Esophagus squamous epithelium (tissue), 5 donors: Measurements from ENCODE around the gene TCF3. TPM values are rescaled to one million over a fixed set of nuclear protein-coding genes. Genes with fewer than 3 reads are reported as not detected.
A peak's percentile ranks its signal among the peaks of the same experiment; 100 is the strongest.

Source experiments
- DNase-seq: peaks from one replicate; lab custom pipeline; 2025; lab: John Stamatoyannopoulos, UW
- H3K27ac ChIP-seq, 4 donors: fragments of 200-600 bp; sonication (generic); one replicate each; pipeline ENCODE4 v1.5.1; 2016 to 2019; ENCODE audit warnings: mild to moderate bottlenecking in 1 of 4
- H3K27me3 ChIP-seq, 4 donors: fragments of 200-600 bp; sonication (generic); 1 replicate in 3 of 4; 2 replicates in 1 of 4; pipeline versions ENCODE4 v1.5.1 to v1.6.0; 2017 to 2021; ENCODE audit warnings: antibody characterized with exemption in 1 of 4
- H3K36me3 ChIP-seq, 3 donors: fragments of 200-600 bp; sonication (generic); one replicate each; pipeline ENCODE4 v1.5.1; 2016 to 2019
- H3K4me1 ChIP-seq, 3 donors: fragments of 200-600 bp; sonication (generic); one replicate each; pipeline ENCODE4 v1.5.1; 2017 to 2019
- H3K4me3 ChIP-seq, 4 donors: fragments of 200-600 bp; sonication (generic); 1 replicate in 3 of 4; 2 replicates in 1 of 4; pipeline ENCODE4 v1.5.1; 2016 to 2019; ENCODE audit warnings: mild to moderate bottlenecking in 2 of 4, moderate library complexity in 1 of 4
- H3K9me3 ChIP-seq, 3 donors: fragments of 200-600 bp; sonication (generic); one replicate each; pipeline ENCODE4 v1.5.1; 2016 to 2019
- POLR2A ChIP-seq, 4 donors: fragments of 450-650 bp; IDR thresholded peaks; one replicate each; pipeline ENCODE4 v1.6.1; 2017; ENCODE audit warnings: antibody characterized with exemption in 4 of 4, mild to moderate bottlenecking in 4 of 4, moderate library complexity in 3 of 4
- WGBS, 2 donors: methylation state at CpG; one replicate each; pipeline ENCODE4 v1.1.5; 2018; 5-methylcytosine and 5-hydroxymethylcytosine counted together
- intact Hi-C: fragments of 100-400 bp; cut with DNase I; formaldehyde crosslinking; loops from one replicate; pipeline ENCODE4 v1.15.0; 2022
- total RNA-seq, 4 donors: library from RNA; depleted of rRNA; stranded (reverse); fragments of >200 nt; gene quantifications; one replicate each; pipeline ENCODE4 v1.1.0, GENCODE V29; 2016
- TF ChIP-seq, protein P1 (sequence below), 6 experiments: fragments of 450-650 bp in 4 of 6; fragments of 200-600 bp in 2 of 6; sonication (generic) in 2 of 6; IDR thresholded peaks; one replicate each; pipeline ENCODE4 v1.5.1; 2016 to 2019; ENCODE audit warnings: antibody characterized with exemption in 6 of 6, mild to moderate bottlenecking in 4 of 6, moderate library complexity in 4 of 6
- donor health status: DM: yes; HTN: yes; CAD: no.

The TCF3 gene
- total RNA-seq, 4 donors from 2014 or later, result 29.9 to 66.0 (median 47.9) TPM

DNA sequence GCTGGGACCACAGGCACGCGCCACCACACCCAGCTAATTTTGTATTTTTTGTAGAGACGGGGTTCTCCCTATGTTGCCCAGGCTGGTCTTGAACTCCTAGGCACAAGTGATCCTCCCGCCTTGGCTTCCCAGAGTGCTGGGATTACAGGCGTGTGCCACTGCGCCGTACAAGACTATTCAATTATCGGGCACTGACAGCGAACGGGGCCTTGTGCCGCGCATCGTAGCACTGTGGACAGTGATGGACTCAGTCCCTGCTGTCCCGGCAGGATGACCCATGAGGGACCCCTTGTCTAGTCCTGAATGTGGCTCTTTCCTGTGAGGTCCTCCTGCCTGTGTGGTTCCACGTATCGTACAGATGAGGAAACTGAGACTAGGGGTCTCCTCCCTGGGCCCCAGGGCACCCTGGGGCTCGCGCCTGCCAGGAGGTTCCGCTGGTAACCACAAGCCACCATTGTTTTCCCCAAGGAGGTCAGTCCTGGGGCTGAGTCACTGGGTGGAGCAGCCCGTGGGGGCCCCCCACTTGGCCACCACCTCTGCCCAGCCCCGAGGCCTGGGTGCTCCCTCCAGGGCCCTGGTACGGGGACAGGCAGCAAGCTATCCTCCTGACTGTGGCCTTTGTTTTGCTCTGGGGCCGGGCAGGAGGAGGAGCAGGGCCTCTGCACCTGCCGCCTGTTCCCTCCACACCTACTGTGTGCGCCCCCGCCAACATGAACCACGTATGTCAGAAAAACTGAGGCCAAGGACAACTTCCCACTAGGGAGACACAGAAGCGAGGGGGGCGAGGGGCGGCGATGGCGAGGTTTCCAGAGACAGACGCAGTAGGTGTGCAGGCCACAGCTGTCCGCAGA lies 2.9 kb upstream of the TCF3 start:
- TF ChIP-seq POLR2A (IDR thresholded peaks at IDR 0.05), result no peak
- TF ChIP-seq, protein P1, sequence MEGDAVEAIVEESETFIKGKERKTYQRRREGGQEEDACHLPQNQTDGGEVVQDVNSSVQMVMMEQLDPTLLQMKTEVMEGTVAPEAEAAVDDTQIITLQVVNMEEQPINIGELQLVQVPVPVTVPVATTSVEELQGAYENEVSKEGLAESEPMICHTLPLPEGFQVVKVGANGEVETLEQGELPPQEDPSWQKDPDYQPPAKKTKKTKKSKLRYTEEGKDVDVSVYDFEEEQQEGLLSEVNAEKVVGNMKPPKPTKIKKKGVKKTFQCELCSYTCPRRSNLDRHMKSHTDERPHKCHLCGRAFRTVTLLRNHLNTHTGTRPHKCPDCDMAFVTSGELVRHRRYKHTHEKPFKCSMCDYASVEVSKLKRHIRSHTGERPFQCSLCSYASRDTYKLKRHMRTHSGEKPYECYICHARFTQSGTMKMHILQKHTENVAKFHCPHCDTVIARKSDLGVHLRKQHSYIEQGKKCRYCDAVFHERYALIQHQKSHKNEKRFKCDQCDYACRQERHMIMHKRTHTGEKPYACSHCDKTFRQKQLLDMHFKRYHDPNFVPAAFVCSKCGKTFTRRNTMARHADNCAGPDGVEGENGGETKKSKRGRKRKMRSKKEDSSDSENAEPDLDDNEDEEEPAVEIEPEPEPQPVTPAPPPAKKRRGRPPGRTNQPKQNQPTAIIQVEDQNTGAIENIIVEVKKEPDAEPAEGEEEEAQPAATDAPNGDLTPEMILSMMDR (IDR thresholded peaks at IDR 0.05), result no peak
- H3K4me3 ChIP-seq, result no peak overlapping the region
- DNase-seq, result no peak
- peaks cover 8 to 36% (median 9%) of the 10 kb centered on the region in 3 donors for H3K4me1 ChIP-seq
- 85 to 93% methylated on average over 9 to 20 of the region's 34 CpGs for WGBS, 2 donors
- H3K27me3 ChIP-seq, result peaks cover 0 to 25% (median 0%) of the 10 kb centered on the region in 4 donors
- H3K36me3 ChIP-seq, result no peaks in the 10 kb centered on the region
- H3K9me3 ChIP-seq, result no peaks in the 10 kb centered on the region
- intact Hi-C loops, result no loop called here
- no peak overlapping the region for H3K27ac ChIP-seq

DNA sequence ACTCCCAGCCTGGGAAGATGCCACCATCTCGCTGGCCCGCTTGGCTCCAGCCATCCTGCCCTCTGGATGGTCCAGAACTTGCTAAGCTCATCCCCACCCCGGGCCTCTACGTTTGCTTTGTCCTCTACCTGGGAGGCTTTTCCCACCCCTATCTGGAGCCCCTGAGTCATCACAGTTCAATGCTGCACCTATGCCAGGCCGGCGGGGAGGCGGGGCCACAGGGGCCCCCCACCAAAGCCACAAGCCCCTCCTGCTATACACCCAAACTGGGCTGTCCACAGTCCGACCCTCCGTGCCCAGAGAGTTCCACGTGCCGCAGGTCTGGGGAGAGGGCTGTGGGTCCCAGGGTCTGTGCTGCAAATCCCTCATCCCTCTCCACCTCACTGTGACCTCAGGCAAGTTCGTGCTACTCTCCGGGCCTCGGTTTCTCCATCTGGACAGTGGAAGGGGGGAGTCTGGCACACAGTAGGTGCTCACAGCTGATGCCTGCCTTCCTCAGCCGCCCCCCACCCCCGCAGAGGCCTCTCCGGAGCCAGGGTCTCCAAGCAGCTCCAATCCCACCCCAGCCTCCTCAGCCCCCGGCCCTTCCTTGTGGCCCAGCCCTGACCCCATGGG lies 1.9 kb upstream of the TCF3 start:
- 66 to 70% methylated on average over 4 to 9 of the region's 18 CpGs for WGBS, 2 donors
- no peak for DNase-seq
- no peak for TF ChIP-seq POLR2A (IDR thresholded peaks at IDR 0.05)
- TF ChIP-seq, protein P1 (IDR thresholded peaks at IDR 0.05), result no peak
- Histone ChIP-seq H3K36me3 (peaks cover 0 to 9% (median 0%) of the 10 kb centered on the region in 3 donors), H3K4me3 (no peak overlapping the region), H3K27ac (no peak overlapping the region), H3K9me3 (no peaks in the 10 kb centered on the region), H3K4me1 (peaks cover 8 to 45% (median 12%) of the 10 kb centered on the region in 3 donors), H3K27me3 (peaks cover 0 to 18% (median 0%) of the 10 kb centered on the region in 4 donors)
- intact Hi-C loops, result no loop called here

DNA sequence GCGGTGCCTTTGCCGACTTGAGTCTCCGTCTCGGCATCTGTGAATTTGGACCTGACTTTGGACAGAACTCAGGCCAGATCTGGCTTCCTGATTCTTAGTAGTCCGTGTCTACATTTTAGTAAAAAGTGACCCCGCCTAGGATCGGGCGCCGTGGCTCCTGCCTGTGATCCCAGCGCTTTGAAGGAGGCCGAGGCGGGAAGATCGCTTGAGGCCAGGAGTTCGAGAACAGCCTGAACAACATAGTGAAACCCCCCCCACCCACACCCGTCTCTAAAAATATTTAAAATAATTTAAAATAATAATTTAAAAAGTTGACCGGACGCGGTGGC lies 849 bp upstream of the TCF3 start:
- peaks cover 0 to 10% (median 0%) of the 10 kb centered on the region in 4 donors for H3K27me3 ChIP-seq
- H3K36me3 ChIP-seq, result peaks cover 0 to 17% (median 0%) of the 10 kb centered on the region in 3 donors
- 21% methylated on average over 13 to 15 of the region's 18 CpGs for WGBS, 2 donors
- H3K4me3 ChIP-seq, result peak overlapping the region; percentile 65 to 96 (median 84)
- no peak for TF ChIP-seq POLR2A (IDR thresholded peaks at IDR 0.05)
- TF ChIP-seq, protein P1 (IDR thresholded peaks at IDR 0.05), result no peak
- no peaks in the 10 kb centered on the region for H3K9me3 ChIP-seq
- intact Hi-C loops, result no loop called here
- peak overlapping the region; percentile 98 to 100 (median 100) for H3K27ac ChIP-seq
- H3K4me1 ChIP-seq, result peaks cover 8 to 49% (median 12%) of the 10 kb centered on the region in 3 donors
- no peak for DNase-seq

DNA sequence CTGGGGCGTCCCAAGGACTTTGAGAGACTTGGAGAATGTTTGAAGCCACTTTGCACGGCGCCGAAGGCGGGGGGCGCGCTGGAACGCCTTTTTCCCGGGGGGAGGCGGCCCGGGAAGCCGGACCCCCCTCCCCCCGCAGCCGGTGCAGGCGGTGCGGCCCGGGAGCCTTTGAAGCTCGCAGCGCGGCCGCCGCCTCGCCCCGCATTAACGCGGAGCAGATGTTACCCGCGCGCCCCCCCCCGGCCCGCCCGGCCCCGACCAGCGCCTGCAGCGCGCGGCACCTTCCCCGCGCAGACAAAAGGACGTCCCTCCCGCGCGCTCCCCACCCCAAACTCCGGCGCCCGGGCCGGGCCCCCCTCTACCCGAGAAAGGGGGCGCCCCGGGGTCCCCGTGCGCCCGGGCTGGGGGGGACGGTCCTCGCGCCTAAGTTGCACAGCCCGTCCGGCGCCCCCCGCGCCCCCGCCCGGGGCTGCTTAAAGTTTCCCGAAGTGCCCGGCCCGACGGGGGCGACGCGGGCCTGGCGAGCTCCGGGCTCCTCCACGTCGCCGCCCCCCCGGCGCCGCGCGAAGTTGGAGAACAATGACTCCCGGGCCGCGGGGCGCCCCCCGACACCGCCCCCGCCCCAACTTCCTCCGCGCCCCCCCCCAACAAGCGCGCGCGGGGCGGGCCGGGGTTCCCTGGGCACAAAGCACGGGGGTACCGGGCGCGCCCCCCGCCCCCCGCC lies 685 bp downstream of the TCF3 start:
- peaks cover 0 to 27% (median 0%) of the 10 kb centered on the region in 3 donors for H3K36me3 ChIP-seq
- H3K27me3 ChIP-seq, result no peaks in the 10 kb centered on the region
- no peaks in the 10 kb centered on the region for H3K9me3 ChIP-seq
- peak overlapping the region; percentile 65 to 100 (median 99) for H3K27ac ChIP-seq
- no CpG with 5 or more reads among the region's 101 CpGs for WGBS, 2 donors
- TF ChIP-seq POLR2A (IDR thresholded peaks at IDR 0.05), result no peak
- TF ChIP-seq, protein P1 (IDR thresholded peaks at IDR 0.05), result no peak
- no peak for DNase-seq
- H3K4me3 ChIP-seq, result peak overlapping the region; percentile 75 to 96 (median 88)
- intact Hi-C loops, result no loop called here
- H3K4me1 ChIP-seq, result peaks cover 8 to 56% (median 12%) of the 10 kb centered on the region in 3 donors
